ENCODE results near the gene PTER.
A peak's percentile ranks its signal among the peaks of the same experiment; 100 is the strongest.

PTER gene, protein sequence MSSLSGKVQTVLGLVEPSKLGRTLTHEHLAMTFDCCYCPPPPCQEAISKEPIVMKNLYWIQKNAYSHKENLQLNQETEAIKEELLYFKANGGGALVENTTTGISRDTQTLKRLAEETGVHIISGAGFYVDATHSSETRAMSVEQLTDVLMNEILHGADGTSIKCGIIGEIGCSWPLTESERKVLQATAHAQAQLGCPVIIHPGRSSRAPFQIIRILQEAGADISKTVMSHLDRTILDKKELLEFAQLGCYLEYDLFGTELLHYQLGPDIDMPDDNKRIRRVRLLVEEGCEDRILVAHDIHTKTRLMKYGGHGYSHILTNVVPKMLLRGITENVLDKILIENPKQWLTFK

DNA sequence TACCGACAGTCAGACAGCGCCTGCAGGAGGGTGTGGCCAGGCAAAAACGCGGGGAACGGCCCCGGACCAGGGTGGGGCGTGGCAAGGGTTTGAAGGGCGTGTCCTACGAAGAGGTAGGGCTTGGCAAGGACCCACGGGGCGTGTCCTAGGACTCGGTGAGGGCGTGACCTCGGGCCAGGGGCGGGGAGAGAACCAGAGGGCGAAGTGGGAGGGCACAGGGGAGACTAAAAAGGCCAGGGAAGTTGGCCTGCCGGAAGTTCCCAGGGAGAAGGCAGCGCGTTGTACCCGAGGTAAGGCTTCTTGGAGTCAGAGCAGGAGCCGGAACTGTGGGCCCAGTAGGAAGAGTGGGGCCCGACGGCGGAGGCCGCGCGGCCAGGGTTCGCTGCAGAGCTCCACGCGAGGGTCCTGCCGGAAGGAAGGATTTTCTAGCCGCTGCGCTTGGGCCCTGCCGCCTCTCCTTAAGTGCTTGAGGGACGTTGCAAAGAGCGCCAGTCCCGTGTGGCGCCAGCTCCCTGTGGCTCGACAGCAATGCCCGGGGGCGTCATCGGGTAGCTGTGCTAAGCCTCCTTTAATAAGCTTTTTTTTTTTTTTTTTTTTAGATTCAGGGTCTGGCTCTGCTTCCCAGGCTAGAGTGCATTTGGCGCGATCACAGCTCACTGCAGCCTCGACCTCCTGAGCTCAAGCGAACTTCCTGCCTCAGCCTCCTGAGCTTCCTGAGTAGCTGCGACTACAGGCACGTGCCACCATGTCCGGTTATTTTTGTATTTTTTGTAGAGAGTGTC lies at the start of gene PTER:
PTER (plus strand) TSS at position 253 of the 782 bp plus-strand sequence. CDS start 47,375 bp downstream, outside the sequence.
- DNase-seq (ENCODE audit: low read depth, low spot score), result peak; percentile 93

DNA sequence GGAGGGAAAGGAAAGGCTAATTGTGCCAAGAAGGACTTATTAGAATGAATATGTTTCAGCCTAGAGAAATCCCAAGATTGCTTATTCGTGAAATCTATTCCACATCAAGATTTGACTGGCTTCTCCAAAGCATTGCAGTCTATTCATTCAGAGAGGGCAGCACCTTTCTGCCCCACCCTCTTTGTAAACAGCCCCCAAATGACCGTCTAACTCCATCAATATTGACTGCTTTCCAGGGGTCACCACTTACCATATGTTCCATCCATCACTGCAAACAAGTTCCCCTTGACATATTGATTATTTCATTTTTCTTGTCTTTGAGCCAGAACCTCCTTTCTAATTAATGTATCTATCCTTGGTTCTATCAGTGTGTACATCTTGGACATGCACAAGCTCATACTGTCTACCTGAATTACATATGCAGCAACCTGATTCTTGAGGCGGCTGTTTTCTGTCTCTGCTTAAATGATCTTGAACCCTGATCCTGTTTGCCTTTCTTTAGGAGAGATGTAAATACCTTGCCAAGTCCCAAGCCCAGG lies 44.2 kb upstream of the PTER start:
- DNase-seq (ENCODE audit: low read depth, low spot score), result no peak

DNA sequence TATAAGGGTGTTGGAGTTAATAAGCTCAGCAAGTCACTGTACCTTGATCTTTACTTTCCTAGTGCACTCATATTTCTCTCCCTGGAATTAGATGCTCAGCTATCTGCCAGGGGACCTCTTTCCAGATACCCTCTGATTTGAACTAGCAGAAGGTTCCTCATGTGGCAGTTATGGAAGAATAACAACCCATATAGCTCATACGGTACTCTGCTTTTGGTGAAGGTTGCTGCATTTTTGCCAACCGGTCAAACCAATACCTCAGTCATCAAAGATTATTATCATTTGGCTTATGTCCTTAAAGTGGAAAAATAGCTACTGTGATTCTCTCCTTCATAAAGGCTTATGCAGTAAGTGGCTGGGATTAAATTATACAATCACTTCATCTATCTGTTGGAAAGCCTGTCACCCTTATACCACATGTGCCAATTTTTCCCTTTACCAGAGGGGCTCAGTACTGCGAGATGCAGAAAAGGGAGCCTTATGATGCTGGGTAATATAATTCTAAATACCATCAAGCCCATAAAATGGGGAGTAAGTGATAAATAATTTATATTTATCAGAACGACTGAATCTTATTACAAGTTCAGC lies 43.4 kb upstream of the PTER start:
- no peak for DNase-seq (ENCODE audit: low read depth, low spot score)

DNA sequence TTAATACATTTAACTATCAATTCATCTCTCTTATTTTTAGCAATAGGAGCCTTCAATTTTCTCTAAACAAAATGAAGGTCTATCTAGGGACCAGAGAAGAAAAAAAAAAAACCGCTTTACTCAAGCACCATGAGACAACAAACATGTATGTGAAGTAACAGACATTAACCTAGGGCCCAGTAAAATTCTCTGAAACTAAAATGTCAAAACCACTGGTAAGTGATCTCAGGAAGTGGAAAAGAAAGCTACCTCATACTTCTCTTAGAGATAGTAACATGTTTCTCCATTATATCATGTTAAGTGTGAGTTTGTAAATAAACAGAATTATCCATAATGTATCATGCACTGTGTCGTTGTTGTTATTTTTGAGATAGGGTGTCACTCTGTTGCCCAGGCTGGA lies 35.4 kb upstream of the PTER start:
- DNase-seq (ENCODE audit: low read depth, low spot score), result no peak

DNA sequence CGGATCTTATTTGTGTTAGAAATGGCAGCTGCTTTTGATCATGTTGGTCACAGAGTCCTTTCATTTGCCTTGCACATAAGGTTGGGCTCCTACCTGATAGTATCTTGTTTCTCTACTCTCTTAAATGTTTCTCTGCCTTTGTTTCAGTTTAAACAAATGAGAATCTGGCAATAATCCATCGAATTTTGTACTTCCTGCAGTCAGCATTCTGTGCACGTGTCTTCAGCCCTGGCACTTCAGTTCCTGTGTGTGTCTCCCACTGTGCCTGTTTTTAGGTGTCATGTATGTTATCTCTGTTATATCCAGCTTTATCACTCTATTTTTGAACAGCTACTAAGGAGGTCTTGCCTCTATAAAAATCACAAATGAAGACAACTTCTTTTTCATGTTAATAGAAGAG lies 28.4 kb upstream of the PTER start:
- no peak for DNase-seq (ENCODE audit: low read depth, low spot score)

DNA sequence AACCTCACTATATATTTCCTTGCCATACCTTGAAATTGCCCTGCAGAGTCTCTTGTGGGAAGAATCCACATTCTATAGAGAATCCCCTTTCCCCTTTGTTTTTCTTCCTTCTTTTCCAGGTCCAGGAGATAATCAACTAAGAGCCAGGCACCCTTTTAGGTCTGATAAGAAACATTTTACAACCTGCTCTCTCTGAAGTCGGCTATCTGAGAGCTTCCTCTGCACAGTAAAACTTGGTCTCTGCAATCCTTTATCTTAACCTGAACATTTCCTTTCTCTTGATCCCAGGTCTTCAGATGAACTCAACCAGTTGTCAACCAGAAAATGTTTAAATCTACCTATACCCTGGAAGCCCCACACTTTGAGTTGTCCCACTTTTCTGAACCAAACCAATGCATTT lies 19.5 kb upstream of the PTER start:
- no peak for DNase-seq (ENCODE audit: low read depth, low spot score)

DNA sequence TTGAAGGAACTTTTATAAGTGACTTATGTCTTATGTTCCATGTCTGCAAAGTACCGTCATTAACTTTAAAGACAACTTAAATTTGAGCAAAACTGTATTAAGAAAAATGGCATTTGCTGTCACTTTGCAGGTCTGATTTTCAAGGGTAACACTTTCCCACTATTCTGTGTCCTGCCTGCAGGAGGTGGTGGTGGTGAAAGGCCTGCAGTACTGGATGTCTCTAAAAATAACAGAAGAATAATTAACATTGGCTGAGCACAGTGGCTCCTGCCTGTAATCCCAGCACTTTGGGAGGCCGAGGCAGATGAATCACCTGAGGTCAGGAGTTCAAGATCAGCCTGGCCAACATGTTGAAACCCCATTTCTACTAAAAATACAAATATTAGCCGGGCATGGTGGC lies 13.2 kb upstream of the PTER start:
- DNase-seq (ENCODE audit: low read depth, low spot score), result no peak

DNA sequence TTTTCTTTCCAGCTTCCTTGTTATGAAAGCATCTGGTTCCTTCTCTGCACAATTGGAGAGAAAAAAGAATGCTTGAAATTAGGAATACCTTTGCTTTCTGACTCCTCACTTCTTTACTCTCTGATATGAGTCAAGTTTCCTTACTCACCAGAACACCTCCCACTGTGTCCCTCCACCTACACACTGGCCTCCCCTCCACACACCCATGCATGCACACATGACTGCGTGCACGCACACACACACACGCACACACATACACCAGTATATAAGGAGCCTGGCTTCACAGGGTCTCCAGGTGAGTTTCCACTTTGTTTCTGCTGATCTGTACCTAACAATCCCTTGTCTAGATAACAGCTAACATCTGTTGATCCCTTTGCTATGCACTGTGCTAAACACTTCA lies 11.4 kb upstream of the PTER start:
- no peak for DNase-seq (ENCODE audit: low read depth, low spot score)

DNA sequence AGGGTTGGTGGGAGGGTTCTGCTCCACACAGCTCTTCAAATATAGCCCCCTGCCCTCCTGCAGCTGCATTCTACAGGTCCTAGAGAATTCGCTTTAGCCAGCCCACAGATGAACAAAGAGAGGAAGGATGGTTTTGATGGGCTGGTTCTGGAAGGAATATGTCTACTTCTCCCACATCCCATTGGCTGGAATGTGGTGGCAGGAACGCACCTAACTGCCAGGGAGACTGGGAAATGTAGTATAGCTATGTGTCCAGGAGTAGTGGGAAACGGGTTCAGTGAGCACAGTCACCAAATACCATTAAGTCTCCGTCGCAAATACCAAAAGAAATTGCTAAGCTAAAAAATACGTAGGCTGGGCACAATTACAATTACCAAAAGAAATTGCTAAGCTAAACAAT lies 7.3 kb upstream of the PTER start:
- no peak for DNase-seq (ENCODE audit: low read depth, low spot score)

DNA sequence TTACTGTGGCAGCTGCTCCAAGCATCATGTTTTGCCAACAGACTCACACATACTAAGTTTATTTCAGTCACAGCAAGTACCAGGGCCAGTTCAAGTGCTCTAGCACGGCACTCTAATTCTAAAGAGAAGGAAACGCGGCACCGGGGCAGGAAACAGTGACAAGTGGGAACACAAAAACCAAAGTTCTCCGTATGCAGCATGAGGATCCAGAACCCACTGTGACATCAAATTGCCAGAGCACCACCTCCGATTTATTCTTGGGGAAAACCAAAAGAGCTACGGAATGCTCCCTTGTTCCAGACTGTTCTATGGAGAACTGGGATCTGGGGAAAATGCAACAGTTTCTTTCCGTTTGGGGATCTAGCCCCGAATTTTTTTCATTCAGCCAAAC lies 448 bp upstream of the PTER start:
- no peak for DNase-seq (ENCODE audit: low read depth, low spot score)

DNA sequence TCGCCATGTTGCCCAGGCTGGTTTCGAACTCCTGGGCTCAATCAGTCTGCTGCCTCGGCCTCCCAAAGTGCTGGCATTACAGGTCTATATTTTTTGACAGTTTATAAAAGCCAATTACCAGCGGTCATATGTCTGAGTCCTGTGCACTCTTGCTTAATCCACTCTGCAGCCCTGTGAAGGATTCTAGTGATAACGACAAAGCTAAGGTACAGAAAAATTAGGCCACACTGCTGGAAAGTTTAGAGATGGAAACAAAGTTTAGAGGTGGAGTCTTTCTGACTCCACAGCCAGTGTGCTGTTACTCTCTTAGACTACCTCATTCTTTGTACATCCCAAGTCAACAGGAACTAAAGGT lies 707 bp downstream of the PTER start:
- no peak for DNase-seq (ENCODE audit: low read depth, low spot score)

DNA sequence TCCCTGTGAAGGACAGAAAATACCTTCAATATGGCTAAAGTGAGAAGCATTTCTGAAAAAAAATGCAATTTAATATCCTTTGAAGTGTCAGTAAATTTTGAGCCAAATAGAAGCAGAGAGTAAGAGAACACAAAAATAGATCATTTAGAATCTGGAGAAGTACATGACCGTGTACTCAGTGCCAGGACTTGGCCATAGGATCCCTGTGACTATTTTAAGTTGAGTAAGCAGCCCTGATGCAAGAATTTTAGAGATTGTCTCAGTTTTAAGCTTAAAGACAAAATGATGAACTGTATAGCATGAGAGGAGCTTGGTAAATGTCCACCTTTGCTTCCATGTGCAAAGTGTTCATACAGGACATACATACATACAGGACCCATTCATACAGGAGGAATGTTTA lies 2.5 kb downstream of the PTER start:
- no peak for DNase-seq (ENCODE audit: low read depth, low spot score)

DNA sequence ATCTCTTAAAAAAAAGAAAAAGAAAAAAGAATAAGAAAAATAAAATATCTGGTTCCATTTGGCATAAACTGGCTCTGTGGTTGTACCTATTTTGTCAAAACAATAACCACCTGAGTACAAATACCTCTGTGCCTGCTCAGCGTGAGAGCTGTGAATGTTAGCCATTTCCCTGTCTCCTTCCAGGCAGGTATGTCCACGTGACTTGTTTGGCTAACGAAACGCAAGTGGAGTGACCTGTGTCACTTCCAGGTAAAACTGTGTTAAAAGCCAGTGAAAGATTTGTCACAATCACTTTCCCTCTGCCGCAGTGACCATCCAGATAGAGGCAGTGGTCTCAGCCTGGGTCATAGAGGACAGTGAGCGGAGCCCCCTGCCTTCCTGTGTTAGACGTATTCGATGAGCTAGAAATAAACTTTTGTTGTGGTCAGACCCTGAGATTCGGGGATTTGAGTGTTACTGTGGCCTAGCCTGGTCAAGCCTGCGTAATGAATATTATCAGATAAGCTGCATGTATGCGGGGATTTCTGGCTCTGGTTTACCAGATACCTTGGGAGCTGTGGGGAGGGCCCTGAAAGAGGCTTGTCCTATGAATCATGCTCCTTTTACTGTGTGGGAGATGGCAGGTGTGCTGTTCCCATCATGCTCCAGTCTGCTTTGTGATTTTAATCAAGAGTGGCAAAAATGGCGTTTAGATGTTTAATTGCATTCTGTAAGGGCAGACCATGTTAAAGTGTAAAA lies 3.8 kb downstream of the PTER start:
- DNase-seq (ENCODE audit: low read depth, low spot score), result peak; percentile 46

DNA sequence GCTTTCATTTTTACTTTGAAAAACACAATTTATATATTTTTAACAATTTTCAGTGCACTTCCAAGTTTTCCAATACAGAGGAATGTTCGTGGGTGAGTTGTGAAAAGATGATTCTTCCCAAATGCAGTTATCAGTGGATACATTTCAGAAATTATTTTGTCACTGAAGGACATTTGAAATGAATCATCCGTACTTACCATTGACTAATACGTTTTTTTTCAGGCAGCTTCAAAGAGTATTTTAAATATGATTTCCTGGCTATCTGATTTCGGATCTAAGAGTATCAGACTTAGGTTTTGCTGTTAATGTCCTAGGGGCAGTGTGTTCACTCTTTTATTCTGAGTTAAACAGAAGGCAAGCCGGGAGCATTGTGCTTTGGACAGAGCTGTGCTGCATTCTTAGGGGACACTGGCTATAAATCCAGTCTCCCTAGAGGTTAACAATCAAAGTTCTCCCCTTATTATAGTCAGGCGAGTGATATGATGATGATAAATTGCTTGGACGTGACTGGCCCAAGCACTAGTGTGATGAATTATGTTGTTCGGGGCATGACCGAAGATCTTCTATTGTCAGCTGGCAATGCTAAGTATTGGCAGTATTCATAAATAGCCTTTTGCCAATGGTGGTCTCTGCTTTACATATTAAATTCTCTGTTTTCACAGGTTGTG lies 4.5 kb downstream of the PTER start:
- peak; percentile 2 for DNase-seq (ENCODE audit: low read depth, low spot score)

DNA sequence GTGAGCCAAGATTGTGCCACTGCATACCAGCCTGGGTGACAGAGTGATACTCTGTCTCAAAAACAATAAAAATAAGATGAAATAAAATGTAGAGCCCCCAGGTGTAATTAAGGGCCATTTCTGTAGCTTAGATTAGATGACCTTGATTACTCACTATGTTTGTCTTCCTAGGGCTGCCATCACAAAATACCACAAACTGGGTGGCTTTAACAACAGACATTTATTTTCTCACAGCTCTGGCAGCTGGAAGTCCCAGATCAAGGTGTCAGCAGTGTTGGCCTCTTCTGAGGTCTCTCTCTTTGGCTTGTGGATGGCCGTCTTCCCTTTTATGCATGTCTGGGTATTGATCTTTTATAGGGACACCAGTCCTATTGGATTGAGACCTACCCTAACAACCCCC lies 6.1 kb downstream of the PTER start:
- no peak for DNase-seq (ENCODE audit: low read depth, low spot score)

DNA sequence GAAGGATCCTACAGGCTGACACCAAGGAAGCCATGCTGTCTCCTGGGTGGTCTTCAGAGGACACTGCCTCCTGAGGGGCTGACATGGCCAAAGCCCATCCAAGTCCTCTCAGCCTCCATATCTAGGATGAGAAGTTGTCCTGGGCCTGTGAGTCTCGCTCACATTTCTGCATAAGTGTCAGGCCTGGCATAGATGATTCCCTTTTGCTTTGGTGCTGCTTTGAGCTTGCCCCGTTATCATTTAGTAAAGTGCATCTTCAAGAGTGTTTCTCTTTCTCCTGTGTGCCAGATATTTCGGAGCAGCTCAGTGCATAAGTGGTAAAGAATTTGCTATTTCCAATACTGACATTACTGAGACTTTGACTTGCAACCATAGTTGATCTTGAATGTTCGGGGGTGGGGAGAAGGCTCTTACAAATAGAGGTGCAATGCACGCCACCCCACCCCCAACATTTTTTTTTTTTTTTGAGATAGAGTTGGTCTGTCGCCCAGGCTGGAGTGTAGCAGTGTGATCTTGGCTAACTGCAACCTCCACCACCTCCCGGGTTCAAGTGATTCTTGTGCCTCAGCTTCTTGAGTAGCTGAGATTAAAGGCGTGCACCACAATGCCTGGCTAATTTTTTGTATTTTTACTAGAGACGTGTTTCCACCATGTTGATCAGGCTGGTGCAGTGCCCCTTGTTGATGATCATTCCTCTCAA lies 9.1 kb downstream of the PTER start:
- DNase-seq (ENCODE audit: low read depth, low spot score), result no peak

DNA sequence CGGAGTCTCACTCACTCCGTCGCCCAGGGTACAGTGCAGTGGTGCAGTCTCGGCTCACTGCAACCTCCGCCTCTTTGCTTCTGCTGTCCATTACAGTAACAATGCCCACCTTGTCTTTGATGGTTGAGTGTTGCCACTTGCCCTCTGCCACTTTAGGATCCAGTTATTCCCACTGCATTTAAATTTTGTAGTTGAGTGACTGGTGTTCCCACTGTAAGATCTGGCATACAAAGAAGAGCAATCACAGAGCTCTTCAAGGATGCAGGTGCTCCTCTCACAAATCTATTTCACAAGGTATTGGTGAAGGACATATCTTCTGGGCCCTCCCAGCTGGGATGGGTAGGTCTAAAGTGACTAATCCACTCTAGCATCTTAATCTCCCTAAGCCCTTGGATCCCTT lies 12.6 kb downstream of the PTER start:
- DNase-seq (ENCODE audit: low read depth, low spot score), result no peak

DNA sequence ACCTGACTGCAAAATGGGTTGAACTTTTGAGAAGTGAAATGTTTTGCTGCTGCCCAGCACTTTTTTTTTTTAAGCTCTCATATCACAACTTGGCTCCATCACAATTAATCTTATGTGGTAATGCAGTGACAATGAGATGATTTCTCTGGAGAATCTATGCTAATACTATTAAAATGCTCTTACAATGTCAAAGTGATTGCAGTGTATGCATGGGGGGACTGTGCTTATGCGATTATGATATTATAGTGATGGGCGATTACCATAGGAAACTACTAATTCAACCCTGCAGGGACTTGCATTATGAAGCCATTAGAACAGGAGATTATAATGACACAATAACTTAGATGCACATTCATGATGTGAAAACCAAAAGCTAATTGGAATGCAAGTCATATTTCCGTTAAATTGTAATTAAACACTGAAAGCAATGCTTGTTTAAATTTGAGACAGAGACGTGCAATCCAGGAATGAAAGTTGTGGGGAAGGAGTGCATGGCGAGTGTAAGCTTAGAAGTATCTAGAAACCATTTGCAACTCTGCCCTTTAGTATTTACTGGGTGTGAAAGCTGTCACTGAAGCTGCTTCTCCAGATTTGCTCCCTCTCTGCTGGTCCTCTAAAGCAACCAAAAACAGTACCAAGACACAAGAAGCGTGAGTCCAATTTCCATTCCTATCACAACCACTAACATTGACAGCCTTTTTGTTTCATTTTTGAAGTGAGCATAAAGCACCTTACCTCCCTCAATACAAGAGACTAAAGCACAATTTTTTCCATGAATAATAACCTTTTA lies 21.6 kb downstream of the PTER start:
- no peak for DNase-seq (ENCODE audit: low read depth, low spot score)

DNA sequence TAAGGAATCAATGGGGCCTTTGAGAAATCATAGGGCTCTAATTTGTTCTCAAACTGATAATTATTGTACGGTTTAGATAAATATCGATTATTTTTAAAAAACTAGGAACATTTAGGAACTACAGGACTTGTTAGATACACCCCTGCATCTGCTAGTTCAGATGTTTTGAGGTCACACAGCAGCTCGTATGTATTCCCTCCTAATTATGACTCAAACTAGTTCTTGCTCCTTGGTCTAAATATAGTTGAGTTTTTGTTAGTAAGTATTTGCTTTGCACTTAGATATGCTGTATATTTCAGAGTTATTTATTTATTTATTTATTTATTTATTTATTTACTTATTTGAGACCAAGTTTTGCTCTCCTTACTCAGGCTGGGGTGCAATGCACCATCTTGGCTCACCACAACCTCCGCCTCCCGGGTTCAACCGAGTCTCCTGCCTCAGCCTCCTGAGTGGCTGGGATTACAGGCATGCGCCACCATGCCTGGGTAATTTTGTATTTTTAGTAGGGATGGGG lies 22.7 kb downstream of the PTER start:
- DNase-seq (ENCODE audit: low read depth, low spot score), result no peak

DNA sequence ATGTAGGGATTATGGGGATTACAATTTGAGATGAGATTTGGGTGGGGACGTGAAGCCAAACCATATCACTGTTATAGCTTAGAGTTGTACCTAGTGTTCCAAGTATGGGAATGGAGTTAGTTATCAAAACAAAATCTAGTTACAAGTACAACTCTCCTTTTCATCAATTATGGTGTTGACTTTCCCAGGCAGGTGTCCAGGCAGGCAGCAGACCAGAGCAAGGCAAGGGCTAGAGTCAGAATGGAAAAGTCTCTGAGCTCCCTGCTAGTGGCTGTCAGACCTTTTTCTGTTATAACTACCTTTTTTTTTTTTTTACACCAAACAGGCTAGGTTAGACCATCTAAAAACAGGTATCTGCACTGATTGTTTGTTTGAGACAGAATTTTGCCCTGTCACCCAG lies 29.2 kb downstream of the PTER start:
- no peak for DNase-seq (ENCODE audit: low read depth, low spot score)

Data from astrocyte of the hippocampus (primary cell).